Fibroblast of mammary gland (primary cell): Measurements from ENCODE around the gene BCR.
A peak's percentile ranks its signal among the peaks of the same experiment; 100 is the strongest.
"Not testable (repeated sequence)": the region's sequence is repeated elsewhere in the genome, so short reads cannot be mapped to it uniquely, and the experiment has no call there.

Experiments
- DNase-seq: peaks from one replicate; pipeline ENCODE4 v3.0.0-alpha.2; 2010; ENCODE audit warnings: low read depth
- H3K4me3 ChIP-seq: 2 replicates; pipeline ENCODE4 v1.5.1; 2011; ENCODE audit warnings: low read depth, mild to moderate bottlenecking, low read length, moderate library complexity; ENCODE audit not compliant: control insufficient read depth
- TF ChIP-seq, protein P1 (sequence below): conservative IDR thresholded peaks from 2 replicates; pipeline ENCODE4 v1.5.1; 2011; ENCODE audit warnings: low read depth, low read length, inconsistent platforms; ENCODE audit not compliant: control insufficient read depth, insufficient read depth

Gene BCR

DNA sequence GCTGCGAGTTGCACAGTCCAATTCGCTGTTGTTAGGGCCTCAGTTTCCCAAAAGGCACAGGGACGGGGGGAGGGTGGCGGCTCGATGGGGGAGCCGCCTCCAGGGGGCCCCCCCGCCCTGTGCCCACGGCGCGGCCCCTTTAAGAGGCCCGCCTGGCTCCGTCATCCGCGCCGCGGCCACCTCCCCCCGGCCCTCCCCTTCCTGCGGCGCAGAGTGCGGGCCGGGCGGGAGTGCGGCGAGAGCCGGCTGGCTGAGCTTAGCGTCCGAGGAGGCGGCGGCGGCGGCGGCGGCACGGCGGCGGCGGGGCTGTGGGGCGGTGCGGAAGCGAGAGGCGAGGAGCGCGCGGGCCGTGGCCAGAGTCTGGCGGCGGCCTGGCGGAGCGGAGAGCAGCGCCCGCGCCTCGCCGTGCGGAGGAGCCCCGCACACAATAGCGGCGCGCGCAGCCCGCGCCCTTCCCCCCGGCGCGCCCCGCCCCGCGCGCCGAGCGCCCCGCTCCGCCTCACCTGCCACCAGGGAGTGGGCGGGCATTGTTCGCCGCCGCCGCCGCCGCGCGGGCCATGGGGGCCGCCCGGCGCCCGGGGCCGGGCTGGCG, at the start of gene BCR:
BCR (plus strand) TSS at position 209 of the 592 bp plus-strand sequence. CDS start 452 bp downstream, outside the sequence.
- peak; percentile 51 for DNase-seq
- TF ChIP-seq, protein P1, sequence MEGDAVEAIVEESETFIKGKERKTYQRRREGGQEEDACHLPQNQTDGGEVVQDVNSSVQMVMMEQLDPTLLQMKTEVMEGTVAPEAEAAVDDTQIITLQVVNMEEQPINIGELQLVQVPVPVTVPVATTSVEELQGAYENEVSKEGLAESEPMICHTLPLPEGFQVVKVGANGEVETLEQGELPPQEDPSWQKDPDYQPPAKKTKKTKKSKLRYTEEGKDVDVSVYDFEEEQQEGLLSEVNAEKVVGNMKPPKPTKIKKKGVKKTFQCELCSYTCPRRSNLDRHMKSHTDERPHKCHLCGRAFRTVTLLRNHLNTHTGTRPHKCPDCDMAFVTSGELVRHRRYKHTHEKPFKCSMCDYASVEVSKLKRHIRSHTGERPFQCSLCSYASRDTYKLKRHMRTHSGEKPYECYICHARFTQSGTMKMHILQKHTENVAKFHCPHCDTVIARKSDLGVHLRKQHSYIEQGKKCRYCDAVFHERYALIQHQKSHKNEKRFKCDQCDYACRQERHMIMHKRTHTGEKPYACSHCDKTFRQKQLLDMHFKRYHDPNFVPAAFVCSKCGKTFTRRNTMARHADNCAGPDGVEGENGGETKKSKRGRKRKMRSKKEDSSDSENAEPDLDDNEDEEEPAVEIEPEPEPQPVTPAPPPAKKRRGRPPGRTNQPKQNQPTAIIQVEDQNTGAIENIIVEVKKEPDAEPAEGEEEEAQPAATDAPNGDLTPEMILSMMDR: no peak
- peak within 1 kb of the TSS; percentile 59 for H3K4me3 ChIP-seq

DNA sequence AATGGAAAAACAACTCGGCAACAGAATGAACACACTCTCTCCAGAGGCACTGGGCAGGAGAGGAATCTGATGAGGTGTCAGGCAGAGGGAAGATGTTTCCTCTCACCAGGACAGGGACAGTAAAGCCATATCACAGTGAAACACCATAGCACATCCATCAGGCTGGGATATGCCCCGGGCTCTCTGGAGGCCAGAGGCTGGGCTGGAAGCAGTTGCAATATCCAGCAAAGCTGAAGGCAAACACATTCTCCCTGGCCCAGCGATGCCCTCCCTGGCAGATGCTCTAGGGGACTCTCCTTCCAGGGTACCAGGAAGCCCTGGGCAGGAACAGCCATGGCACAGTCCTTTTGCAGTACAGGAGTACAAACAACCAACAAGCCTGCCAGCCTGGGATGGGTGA, 49.6 kb upstream of the BCR start:
- no peak for DNase-seq
- no peak overlapping the region for H3K4me3 ChIP-seq
- TF ChIP-seq, protein P1: no peak

DNA sequence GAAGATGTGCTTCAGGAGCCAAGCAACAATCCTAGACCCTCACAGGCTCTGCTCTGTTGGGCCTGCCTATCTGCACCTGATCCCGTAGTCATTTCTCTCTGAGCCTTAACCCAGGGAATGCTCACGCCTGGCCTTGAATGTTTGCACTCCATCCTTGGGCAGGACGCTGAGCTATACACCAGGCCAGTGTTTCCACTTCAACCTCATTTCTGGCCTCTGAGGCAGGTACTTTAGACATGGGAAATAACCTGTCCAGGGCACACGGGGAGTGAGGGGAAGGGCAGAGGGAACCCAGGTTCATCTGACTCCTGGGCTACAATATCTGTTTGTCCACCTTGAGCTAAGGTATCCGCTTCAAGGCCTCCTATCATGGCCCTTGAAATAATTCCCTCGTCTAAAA, 48.4 kb upstream of the BCR start:
- no peak overlapping the region for H3K4me3 ChIP-seq
- no peak for DNase-seq
- TF ChIP-seq, protein P1: no peak

DNA sequence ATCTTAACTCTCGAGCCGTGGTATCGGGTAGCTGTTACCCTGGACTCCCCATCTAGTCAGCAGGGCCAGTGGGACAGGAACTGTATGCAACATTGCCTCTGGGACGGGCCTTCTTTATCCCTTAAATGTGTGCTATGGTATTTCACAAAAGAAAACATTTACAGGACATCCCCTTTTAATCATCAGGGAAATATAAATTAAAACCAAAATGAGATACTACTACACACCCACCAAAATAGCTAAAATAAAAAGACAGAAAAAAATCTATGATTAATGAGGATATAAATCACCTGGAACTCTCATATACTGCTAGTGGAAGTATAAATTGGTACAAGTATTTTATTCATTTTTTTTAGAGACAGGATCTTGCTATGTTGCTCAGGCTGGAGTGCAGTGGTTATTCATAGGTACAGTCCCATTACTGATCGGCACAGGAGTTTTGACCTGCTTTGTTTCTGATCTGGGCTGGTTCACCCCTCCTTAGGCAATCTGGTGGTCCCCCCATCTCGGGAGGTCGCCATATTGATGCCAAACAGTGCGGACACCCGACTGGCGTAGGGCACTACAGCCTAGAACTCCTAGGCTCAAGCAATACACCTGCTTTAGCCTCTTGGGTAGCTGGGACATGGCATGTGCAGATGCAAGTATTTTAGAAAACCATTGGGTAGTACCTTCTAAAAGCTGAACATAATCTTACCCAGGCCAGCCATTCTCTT, 47.8 kb upstream of the BCR start:
- DNase-seq: no peak
- TF ChIP-seq, protein P1: no peak
- no peak overlapping the region for H3K4me3 ChIP-seq

DNA sequence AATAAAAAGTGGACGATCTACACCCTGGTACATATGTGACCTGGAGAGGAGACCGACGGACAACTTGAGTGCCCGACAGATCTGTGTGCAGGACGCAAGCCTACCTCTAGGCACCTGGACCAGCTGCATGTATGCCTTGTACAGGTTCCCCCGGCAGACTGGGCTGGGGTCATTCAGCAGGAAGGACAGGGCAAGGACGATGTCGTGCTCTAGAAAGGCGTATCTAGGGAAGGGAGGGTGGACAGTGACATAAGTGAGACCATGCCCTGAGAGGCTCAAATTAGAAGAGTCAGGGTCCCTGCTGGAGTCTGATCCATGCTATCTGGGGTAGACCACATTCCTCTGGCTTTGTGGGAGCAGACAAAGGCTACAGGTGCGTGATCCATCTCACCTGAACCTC, 46.4 kb upstream of the BCR start:
- no peak for DNase-seq
- no peak overlapping the region for H3K4me3 ChIP-seq
- TF ChIP-seq, protein P1: no peak

DNA sequence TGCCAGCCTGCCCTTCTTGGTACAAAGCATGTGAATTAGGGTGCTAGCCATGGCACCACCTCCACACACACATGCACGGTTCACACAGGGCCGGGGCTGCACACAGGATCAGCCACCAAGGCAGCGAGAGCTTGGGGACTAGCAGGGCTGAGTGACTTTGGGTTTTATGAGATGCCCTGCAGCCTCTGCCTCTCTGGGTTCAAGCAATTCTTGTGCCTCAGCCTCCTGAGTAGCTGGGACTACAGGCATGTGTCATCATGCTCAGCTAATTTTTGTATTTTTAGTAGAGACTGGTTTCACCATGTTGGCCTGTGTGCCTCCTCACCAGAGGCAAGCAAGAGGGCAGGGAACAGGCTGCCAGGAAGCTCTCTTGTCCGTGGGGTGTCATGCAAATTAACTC, 43.3 kb upstream of the BCR start:
- not testable (repeated sequence) for DNase-seq

DNA sequence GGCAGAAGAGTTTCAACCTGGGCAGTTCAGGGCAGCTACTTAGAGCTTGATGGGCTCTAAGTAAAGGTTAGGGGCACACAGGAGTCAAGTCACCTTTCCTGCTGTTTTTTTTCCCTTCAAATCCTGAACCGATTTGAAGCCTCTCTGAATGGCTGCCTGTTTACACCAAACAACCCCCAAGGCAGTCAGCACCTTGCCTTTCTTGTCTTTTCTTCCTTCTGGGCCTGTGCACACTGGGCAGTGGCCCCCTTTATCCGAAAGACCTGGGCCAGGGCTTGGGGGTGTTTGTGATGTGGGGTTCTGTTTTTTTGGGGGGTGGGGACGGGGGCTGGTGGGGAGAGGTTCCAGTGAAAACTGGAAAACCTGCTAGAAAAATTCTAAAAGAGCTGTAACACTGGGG, 42.8 kb upstream of the BCR start:
- H3K4me3 ChIP-seq: no peak overlapping the region
- no peak for DNase-seq
- TF ChIP-seq, protein P1: no peak

More for the DNA sequence above, 43.3 kb upstream of the BCR start:
- H3K4me3 ChIP-seq: not testable (repeated sequence)
